GM12878 (cell line): Measurements from ENCODE around the gene APLN. TPM values are rescaled to one million over a fixed set of nuclear protein-coding genes. Genes with fewer than 3 reads are reported as not detected.

Source experiments
- ATAC-seq: fragments of 200-7000 bp; cut with Tn5 transposase; 3 replicates; pipeline ENCODE4 v1.9.1; 2020; ENCODE audit warnings: mild to moderate bottlenecking, moderate library complexity
- BruUV-seq: library from RNA; stranded (reverse); fragments of 400-500 nt; replicated peaks from 2 replicates; lab custom pipeline; 2021; lab: Mats Ljungman, UMichigan
- CTCF ChIA-PET: fragments of 300-600 bp; sonication (Branson Sonifier 250); formaldehyde crosslinking; extraction: SDS; loops from one replicate; lab custom pipeline; 2021; ENCODE audit warnings: inconsistent platforms; lab: Yijun Ruan, JAX
- POLR2A ChIA-PET: fragments of 350-600 bp; formaldehyde crosslinking; extraction: SDS; loops from one replicate; lab custom pipeline; 2021; ENCODE audit warnings: inconsistent platforms; lab: Charles Lee
- RAD21 ChIA-PET: fragments of 300-600 bp; sonication (Branson Sonifier 250); formaldehyde crosslinking; loops from one replicate; lab custom pipeline; 2023; ENCODE audit warnings: antibody characterized with exemption; ENCODE audit not compliant: unreplicated experiment; lab: Charles Lee
- SMC1A ChIA-PET: fragments of 300-600 bp; sonication (Branson Sonifier 250); formaldehyde crosslinking; loops from one replicate; lab custom pipeline; 2023; ENCODE audit not compliant: unreplicated experiment, uncharacterized antibody; lab: Charles Lee
- DNase-seq: peaks from one replicate; pipeline ENCODE4 v3.0.0-alpha.2; 2011; ENCODE audit warnings: low read depth, low spot score
- FAIRE-seq: peaks from 3 replicates; lab custom pipeline; 2011; peaks lifted over from hg19 to GRCh38; lab: Jason Lieb, UNC
- H2AFZ ChIP-seq: 2 replicates; pipeline ENCODE4 v1.6.0; 2011; ENCODE audit warnings: low read depth, low read length, control low read depth; ENCODE audit not compliant: control insufficient read depth
- H3K27ac ChIP-seq: 2 replicates; pipeline ENCODE4 v1.5.1; 2011; ENCODE audit warnings: control low read depth; ENCODE audit not compliant: control insufficient read depth, insufficient read depth
- H3K27me3 ChIP-seq, 2 experiments: replicated peaks in 1 of 2; 2 replicates each; pipeline versions ENCODE4 v1.6.0 to v1.6.1; 2011; ENCODE audit warnings: low read length in 1 of 2; ENCODE audit not compliant: control insufficient read depth in 2 of 2, insufficient read depth in 2 of 2
- H3K36me3 ChIP-seq, 2 experiments: 2 replicates each; pipeline ENCODE4 v1.5.1; 2011; ENCODE audit warnings: low read length in 1 of 2; ENCODE audit not compliant: control insufficient read depth in 2 of 2, insufficient read depth in 2 of 2
- H3K4me1 ChIP-seq: 2 replicates; pipeline ENCODE4 v1.6.1; 2011; ENCODE audit warnings: mild to moderate bottlenecking, low read length, moderate library complexity, mixed read lengths; ENCODE audit not compliant: control insufficient read depth, insufficient read depth
- H3K4me2 ChIP-seq: 2 replicates; pipeline ENCODE4 v1.6.0; 2011; ENCODE audit warnings: control low read depth; ENCODE audit not compliant: control insufficient read depth, insufficient read depth
- H3K4me3 ChIP-seq: fragments of 200-600 bp; sonication (generic); 2 replicates; pipeline ENCODE4 v1.5.1; 2016
- H3K79me2 ChIP-seq: 2 replicates; pipeline ENCODE4 v1.6.0; 2011; ENCODE audit warnings: low read length; ENCODE audit not compliant: control insufficient read depth, insufficient read depth
- H3K9ac ChIP-seq: 2 replicates; pipeline ENCODE4 v1.8.0; 2011; ENCODE audit warnings: low read length, control low read depth, mixed read lengths; ENCODE audit not compliant: control insufficient read depth, insufficient read depth
- H3K9me3 ChIP-seq: replicated peaks from 3 replicates; pipeline ENCODE4 v1.5.1; 2011; ENCODE audit warnings: mild to moderate bottlenecking, low read length; ENCODE audit not compliant: control insufficient read depth, insufficient read depth
- H4K20me1 ChIP-seq: 2 replicates; pipeline ENCODE4 v1.6.0; 2011; ENCODE audit not compliant: control insufficient read depth, insufficient read depth
- BCL11A ChIP-seq: IDR thresholded peaks from 2 replicates; pipeline ENCODE4 v1.6.1; 2011; ENCODE audit warnings: low read depth, low read length
- BMI1 ChIP-seq: fragments of 450-650 bp; IDR thresholded peaks from 2 replicates; pipeline ENCODE4 v1.6.1; 2016; ENCODE audit warnings: mild to moderate bottlenecking, moderate library complexity, borderline replicate concordance
- EGR1 ChIP-seq, 2 experiments: IDR thresholded peaks; 1 replicate in 1 of 2; 2 replicates in 1 of 2; pipeline ENCODE4 v1.6.1; 2011 to 2012; ENCODE audit warnings: low read depth in 2 of 2, low read length in 2 of 2, borderline replicate concordance in 1 of 2, mild to moderate bottlenecking in 1 of 2, moderate library complexity in 1 of 2
- ETV6 ChIP-seq, 2 experiments: fragments of 450-650 bp in 1 of 2; IDR thresholded peaks in 1 of 2; conservative IDR thresholded peaks in 1 of 2; 2 replicates each; pipeline ENCODE4 v1.6.1; 2014; ENCODE audit warnings: antibody characterized with exemption in 1 of 2, borderline replicate concordance in 1 of 2, low read depth in 1 of 2, mild to moderate bottlenecking in 1 of 2, moderate library complexity in 1 of 2
- KLF5 ChIP-seq: fragments of 450-650 bp; IDR thresholded peaks from 2 replicates; pipeline ENCODE4 v1.6.1; 2014; ENCODE audit warnings: mild to moderate bottlenecking; ENCODE audit not compliant: partially characterized antibody
- LARP7 ChIP-seq: fragments of 450-650 bp; IDR thresholded peaks from 2 replicates; pipeline ENCODE4 v1.6.1; 2017; ENCODE audit warnings: mild to moderate bottlenecking
- PML ChIP-seq: IDR thresholded peaks from 2 replicates; pipeline ENCODE4 v1.6.1; 2012; ENCODE audit warnings: low read length, inconsistent platforms
- TCF12 ChIP-seq: IDR thresholded peaks from 2 replicates; pipeline ENCODE4 v1.6.1; 2011; ENCODE audit warnings: low read depth, mild to moderate bottlenecking, low read length
- WGBS: methylation state at CpG from one replicate; pipeline ENCODE4 v1.1.6; 2016; ENCODE audit warnings: low lambda C conversion rate; ENCODE audit not compliant: insufficient replicate concordance, insufficient coverage; ENCODE audit errors: missing lambda C conversion rate; 5-methylcytosine and 5-hydroxymethylcytosine counted together
- in situ Hi-C: fragments of 300-500 bp; cut with MboI; formaldehyde crosslinking; loops from 9 replicates; pipeline ENCODE4 v1.14.3; 2018; ENCODE audit warnings: mixed read lengths
- intact Hi-C: fragments of 100-400 bp; cut with micrococcal nuclease; formaldehyde crosslinking; loops from one replicate; pipeline ENCODE4 v1.14.2; 2022; ENCODE audit not compliant: unreplicated experiment
- polyA plus RNA-seq, 11 experiments: library from polyadenylated mRNA; depleted of rRNA in 4 of 11; unstranded in 6 of 11; stranded (reverse) in 5 of 11; fragments of >200 nt; fragmentation: Nextera tagmentation in 4 of 11; fragmentation: Illumina TruSeq in 1 of 11; extraction: Ambion mirVana in 4 of 11; extraction: Trizol in 1 of 11; gene quantifications; 1 replicate in 1 of 11; 2 replicates in 10 of 11; pipeline versions ENCODE4 v1.2.1 to v1.2.3, GENCODE V29; 2011 to 2016; ENCODE audit warnings: inconsistent platforms in 2 of 11, missing spikeins in 2 of 11, low read depth in 1 of 11
- total RNA-seq, 4 experiments: library from RNA; depleted of rRNA in 3 of 4; stranded (reverse); fragments of >200 nt in 3 of 4; fragmentation: Illumina TruSeq in 1 of 4; extraction: Trizol in 1 of 4; gene quantifications; 2 replicates each; pipeline versions ENCODE4 v1.2.1 to v1.2.3, GENCODE V29; 2013 to 2021
- TF ChIP-seq, protein P1 (sequence below): IDR thresholded peaks from 2 replicates; pipeline ENCODE4 v1.6.1; 2012; ENCODE audit warnings: low read depth, low read length, improper control_type of control experiment
- TF ChIP-seq, protein P2 (sequence below): IDR thresholded peaks from 2 replicates; pipeline ENCODE4 v1.6.1; 2012; ENCODE audit warnings: mild to moderate bottlenecking, low read depth, low read length
- TF ChIP-seq, protein P3 (sequence below): fragments of 450-650 bp; IDR thresholded peaks from 2 replicates; pipeline ENCODE4 v1.6.1; 2017; ENCODE audit warnings: mild to moderate bottlenecking, moderate library complexity

Gene APLN
- total and polyA plus RNA-seq, 10 of the 15 experiments (the other 5 are each of a cell fraction or from before 2014, with no cell fraction given), result 0.31 TPM; not detected in 9

DNA sequence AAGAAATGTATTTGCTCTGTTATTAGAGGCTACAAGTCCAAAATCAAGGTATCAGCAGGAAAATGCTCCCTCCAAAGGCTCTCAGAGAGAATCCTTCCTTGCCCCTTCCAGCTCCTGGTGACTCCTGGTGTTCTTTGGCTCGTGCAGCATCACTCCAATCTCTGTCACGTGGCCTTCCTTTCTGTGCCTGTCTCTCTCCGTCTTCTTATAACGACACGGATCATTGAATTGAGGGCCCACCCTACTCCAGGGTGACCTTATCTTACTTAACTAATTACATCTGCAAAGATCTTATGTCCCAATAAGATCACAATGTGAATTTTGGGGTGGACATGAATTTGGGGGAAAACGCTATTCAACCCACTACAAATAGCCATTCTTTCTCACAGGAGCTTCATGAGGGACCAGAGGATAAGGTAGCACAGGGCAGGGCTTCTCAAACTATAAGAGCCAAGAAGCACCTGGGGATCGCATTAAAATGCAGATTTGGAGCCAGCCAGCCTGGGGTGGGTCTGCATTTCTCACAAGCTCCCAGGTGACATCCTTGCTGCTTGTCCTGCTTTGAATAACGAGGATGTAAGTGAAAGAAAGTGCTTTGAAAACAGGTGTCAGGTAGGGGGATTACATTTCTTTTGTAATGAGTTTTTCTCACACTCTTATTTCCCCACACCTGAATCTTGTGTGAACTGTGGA, 41.9 kb upstream of the APLN start:
- intact Hi-C loops (no loop called here), in situ Hi-C loops (no loop called here)
- 39% methylated on average over 8 of the region's 8 CpGs for WGBS
- no peak overlapping the region for H2AFZ ChIP-seq
- no peaks in the 10 kb centered on the region for H4K20me1 ChIP-seq
- H3K27me3 ChIP-seq, result 0 out of 4 replicates have a peak, but pooled peaks cover 0 to 3% of the 10 kb centered on the region in 2 experiments
- H3K27ac ChIP-seq, result no peak overlapping the region
- no peaks in the 10 kb centered on the region for H3K4me1 ChIP-seq
- no peaks in the 10 kb centered on the region for H3K36me3 ChIP-seq
- BruUV-seq, result no TSS peak
- no peak for DNase-seq
- no peaks in the 10 kb centered on the region; the same call in 2 of the 3 replicates for H3K9me3 ChIP-seq
- ChIA-PET POLR2A (interaction anchor here (0.6 kb wide), 1 partner anchor 586 kb away, joined by 4 read pairs; no protein-coding TSS in a partner anchor), RAD21 (no interaction called here), SMC1A (no interaction called here), CTCF (no interaction called here)
- no peak for ATAC-seq
- H3K4me2 ChIP-seq, result no peak overlapping the region
- TF ChIP-seq, protein P1, sequence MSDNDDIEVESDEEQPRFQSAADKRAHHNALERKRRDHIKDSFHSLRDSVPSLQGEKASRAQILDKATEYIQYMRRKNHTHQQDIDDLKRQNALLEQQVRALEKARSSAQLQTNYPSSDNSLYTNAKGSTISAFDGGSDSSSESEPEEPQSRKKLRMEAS, result no peak
- no peak for TF ChIP-seq ETV6 (conservative IDR thresholded peaks at IDR 0.05 in 1 of 2, IDR thresholded peaks at IDR 0.05 in 1 of 2; ENCODE audit: borderline replicate concordance in 1 of 2, low read depth in 1 of 2)
- TF ChIP-seq BMI1, result no peak
- no peak for TF ChIP-seq LARP7
- TF ChIP-seq BCL11A, result no peak
- no peak for TF ChIP-seq KLF5
- TF ChIP-seq EGR1 (IDR thresholded peaks at IDR 0.05; ENCODE audit: borderline replicate concordance in 1 of 2, low read depth in 2 of 2, low read length in 2 of 2), result no peak
- TF ChIP-seq, protein P2, sequence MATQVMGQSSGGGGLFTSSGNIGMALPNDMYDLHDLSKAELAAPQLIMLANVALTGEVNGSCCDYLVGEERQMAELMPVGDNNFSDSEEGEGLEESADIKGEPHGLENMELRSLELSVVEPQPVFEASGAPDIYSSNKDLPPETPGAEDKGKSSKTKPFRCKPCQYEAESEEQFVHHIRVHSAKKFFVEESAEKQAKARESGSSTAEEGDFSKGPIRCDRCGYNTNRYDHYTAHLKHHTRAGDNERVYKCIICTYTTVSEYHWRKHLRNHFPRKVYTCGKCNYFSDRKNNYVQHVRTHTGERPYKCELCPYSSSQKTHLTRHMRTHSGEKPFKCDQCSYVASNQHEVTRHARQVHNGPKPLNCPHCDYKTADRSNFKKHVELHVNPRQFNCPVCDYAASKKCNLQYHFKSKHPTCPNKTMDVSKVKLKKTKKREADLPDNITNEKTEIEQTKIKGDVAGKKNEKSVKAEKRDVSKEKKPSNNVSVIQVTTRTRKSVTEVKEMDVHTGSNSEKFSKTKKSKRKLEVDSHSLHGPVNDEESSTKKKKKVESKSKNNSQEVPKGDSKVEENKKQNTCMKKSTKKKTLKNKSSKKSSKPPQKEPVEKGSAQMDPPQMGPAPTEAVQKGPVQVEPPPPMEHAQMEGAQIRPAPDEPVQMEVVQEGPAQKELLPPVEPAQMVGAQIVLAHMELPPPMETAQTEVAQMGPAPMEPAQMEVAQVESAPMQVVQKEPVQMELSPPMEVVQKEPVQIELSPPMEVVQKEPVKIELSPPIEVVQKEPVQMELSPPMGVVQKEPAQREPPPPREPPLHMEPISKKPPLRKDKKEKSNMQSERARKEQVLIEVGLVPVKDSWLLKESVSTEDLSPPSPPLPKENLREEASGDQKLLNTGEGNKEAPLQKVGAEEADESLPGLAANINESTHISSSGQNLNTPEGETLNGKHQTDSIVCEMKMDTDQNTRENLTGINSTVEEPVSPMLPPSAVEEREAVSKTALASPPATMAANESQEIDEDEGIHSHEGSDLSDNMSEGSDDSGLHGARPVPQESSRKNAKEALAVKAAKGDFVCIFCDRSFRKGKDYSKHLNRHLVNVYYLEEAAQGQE, result no peak
- TF ChIP-seq PML, result no peak
- TF ChIP-seq, protein P3, sequence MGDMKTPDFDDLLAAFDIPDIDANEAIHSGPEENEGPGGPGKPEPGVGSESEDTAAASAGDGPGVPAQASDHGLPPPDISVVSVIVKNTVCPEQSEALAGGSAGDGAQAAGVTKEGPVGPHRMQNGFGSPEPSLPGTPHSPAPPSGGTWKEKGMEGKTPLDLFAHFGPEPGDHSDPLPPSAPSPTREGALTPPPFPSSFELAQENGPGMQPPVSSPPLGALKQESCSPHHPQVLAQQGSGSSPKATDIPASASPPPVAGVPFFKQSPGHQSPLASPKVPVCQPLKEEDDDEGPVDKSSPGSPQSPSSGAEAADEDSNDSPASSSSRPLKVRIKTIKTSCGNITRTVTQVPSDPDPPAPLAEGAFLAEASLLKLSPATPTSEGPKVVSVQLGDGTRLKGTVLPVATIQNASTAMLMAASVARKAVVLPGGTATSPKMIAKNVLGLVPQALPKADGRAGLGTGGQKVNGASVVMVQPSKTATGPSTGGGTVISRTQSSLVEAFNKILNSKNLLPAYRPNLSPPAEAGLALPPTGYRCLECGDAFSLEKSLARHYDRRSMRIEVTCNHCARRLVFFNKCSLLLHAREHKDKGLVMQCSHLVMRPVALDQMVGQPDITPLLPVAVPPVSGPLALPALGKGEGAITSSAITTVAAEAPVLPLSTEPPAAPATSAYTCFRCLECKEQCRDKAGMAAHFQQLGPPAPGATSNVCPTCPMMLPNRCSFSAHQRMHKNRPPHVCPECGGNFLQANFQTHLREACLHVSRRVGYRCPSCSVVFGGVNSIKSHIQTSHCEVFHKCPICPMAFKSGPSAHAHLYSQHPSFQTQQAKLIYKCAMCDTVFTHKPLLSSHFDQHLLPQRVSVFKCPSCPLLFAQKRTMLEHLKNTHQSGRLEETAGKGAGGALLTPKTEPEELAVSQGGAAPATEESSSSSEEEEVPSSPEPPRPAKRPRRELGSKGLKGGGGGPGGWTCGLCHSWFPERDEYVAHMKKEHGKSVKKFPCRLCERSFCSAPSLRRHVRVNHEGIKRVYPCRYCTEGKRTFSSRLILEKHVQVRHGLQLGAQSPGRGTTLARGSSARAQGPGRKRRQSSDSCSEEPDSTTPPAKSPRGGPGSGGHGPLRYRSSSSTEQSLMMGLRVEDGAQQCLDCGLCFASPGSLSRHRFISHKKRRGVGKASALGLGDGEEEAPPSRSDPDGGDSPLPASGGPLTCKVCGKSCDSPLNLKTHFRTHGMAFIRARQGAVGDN, result no peak
- no peak for TF ChIP-seq TCF12
- no peak overlapping the region for H3K9ac ChIP-seq
- no peak for FAIRE-seq
- no peak overlapping the region for H3K4me3 ChIP-seq
- no peaks in the 10 kb centered on the region for H3K79me2 ChIP-seq
